ENCODE data around the gene ARHGAP31. TPM values are rescaled to one million over a fixed set of nuclear protein-coding genes. Genes with fewer than 3 reads are reported as not detected.

The ARHGAP31 gene
- total and polyA plus RNA-seq, 8 donors: 31.5 to 70.3 (median 42.3) TPM

- Histone ChIP-seq H3K27me3 (no peaks in the 10 kb centered on the region), H3K9me3 (no peaks in the 10 kb centered on the region), H3K4me3 (no peak overlapping the region), H3K4me1 (no peaks in the 10 kb centered on the region), H3K27ac (no peak overlapping the region), H3K36me3 (peaks cover 0 to 36% of the 10 kb centered on the region in 2 donors)
- ATAC-seq (no peak), DNase-seq (no peak)
- TF ChIP-seq CTCF (IDR thresholded peaks at IDR 0.05): no peak
- intact Hi-C loops (cut with DNase I): no loop called here
Measured at GRCh38 chr3:119375510-119375909, 81.3 kb downstream of the ARHGAP31 start.

GRCh38 chr3:119376758-119377157 lies 82.6 kb downstream of the ARHGAP31 start:
- H3K36me3 ChIP-seq: peaks cover 0 to 43% of the 10 kb centered on the region in 2 donors
- no peak overlapping the region for H3K4me3 ChIP-seq
- H3K27me3 ChIP-seq: no peaks in the 10 kb centered on the region
- ATAC-seq (no peak), DNase-seq (no peak)
- H3K4me1 ChIP-seq: no peaks in the 10 kb centered on the region
- H3K9me3 ChIP-seq: no peaks in the 10 kb centered on the region
- H3K27ac ChIP-seq: no peak overlapping the region
- TF ChIP-seq CTCF (IDR thresholded peaks at IDR 0.05): no peak
- intact Hi-C loops (cut with DNase I): no loop called here

GRCh38 chr3:119378259-119378803 lies 84.1 kb downstream of the ARHGAP31 start:
- Histone ChIP-seq H3K4me1 (no peaks in the 10 kb centered on the region), H3K9me3 (no peaks in the 10 kb centered on the region), H3K27me3 (no peaks in the 10 kb centered on the region), H3K36me3 (peaks cover 0 to 57% of the 10 kb centered on the region in 2 donors), H3K27ac (no peak overlapping the region), H3K4me3 (no peak overlapping the region)
- intact Hi-C loops (cut with DNase I): no loop called here
- ATAC-seq (no peak), DNase-seq (no peak)
- TF ChIP-seq CTCF (IDR thresholded peaks at IDR 0.05): no peak

GRCh38 chr3:119380697-119381096 lies 86.5 kb downstream of the ARHGAP31 start:
- DNase-seq (no peak), ATAC-seq (no peak)
- Histone ChIP-seq H3K27me3 (no peaks in the 10 kb centered on the region), H3K9me3 (no peaks in the 10 kb centered on the region), H3K4me3 (no peak overlapping the region), H3K36me3 (peaks cover 0 to 65% of the 10 kb centered on the region in 2 donors), H3K4me1 (no peaks in the 10 kb centered on the region), H3K27ac (no peak overlapping the region)
- intact Hi-C loops (cut with DNase I): no loop called here
- TF ChIP-seq CTCF (IDR thresholded peaks at IDR 0.05): no peak

- no peaks in the 10 kb centered on the region for H3K4me1 ChIP-seq
- no peak overlapping the region for H3K27ac ChIP-seq
- ATAC-seq (no peak), DNase-seq (no peak)
- intact Hi-C loops (cut with DNase I): no loop called here
- TF ChIP-seq CTCF (IDR thresholded peaks at IDR 0.05): no peak
- H3K9me3 ChIP-seq: no peaks in the 10 kb centered on the region
- no peaks in the 10 kb centered on the region for H3K27me3 ChIP-seq
- H3K36me3 ChIP-seq: peaks cover 0 to 69% of the 10 kb centered on the region in 2 donors
- no peak overlapping the region for H3K4me3 ChIP-seq
Measured at GRCh38 chr3:119382134-119382533, 88.0 kb downstream of the ARHGAP31 start.
